ENCODE data around the gene CDH11.

The CDH11 gene

GRCh38 chr16:64926476-64926875, 195.4 kb downstream of the CDH11 start:
- TF ChIP-seq CTCF (IDR thresholded peaks at IDR 0.05) (no peak), ZFX (IDR thresholded peaks at IDR 0.05; ENCODE audit: borderline replicate concordance) (no peak)
- H3K27ac ChIP-seq: no peak overlapping the region

- H3K27ac ChIP-seq: no peak overlapping the region
- TF ChIP-seq CTCF (IDR thresholded peaks at IDR 0.05): no peak
- no peak for TF ChIP-seq ZFX (IDR thresholded peaks at IDR 0.05; ENCODE audit: borderline replicate concordance)
Observed at GRCh38 chr16:64925166-64925565, 196.7 kb downstream of the CDH11 start.

- TF ChIP-seq CTCF (IDR thresholded peaks at IDR 0.05): no peak
- TF ChIP-seq ZFX (IDR thresholded peaks at IDR 0.05; ENCODE audit: borderline replicate concordance): no peak
- no peak overlapping the region for H3K27ac ChIP-seq
Observed at GRCh38 chr16:64924086-64924485, 197.8 kb downstream of the CDH11 start.

- H3K27ac ChIP-seq: no peak overlapping the region
- TF ChIP-seq CTCF (IDR thresholded peaks at IDR 0.05) (no peak), ZFX (IDR thresholded peaks at IDR 0.05; ENCODE audit: borderline replicate concordance) (no peak)
Observed at GRCh38 chr16:64919929-64920607, 201.8 kb downstream of the CDH11 start.

GRCh38 chr16:64919141-64919540, 202.7 kb downstream of the CDH11 start:
- TF ChIP-seq CTCF (IDR thresholded peaks at IDR 0.05): no peak
- TF ChIP-seq ZFX (IDR thresholded peaks at IDR 0.05; ENCODE audit: borderline replicate concordance): no peak
- H3K27ac ChIP-seq: no peak overlapping the region

GRCh38 chr16:64916051-64916450, 205.8 kb downstream of the CDH11 start:
- no peak overlapping the region for H3K27ac ChIP-seq
- TF ChIP-seq CTCF (IDR thresholded peaks at IDR 0.05): no peak
- TF ChIP-seq ZFX (IDR thresholded peaks at IDR 0.05; ENCODE audit: borderline replicate concordance): no peak

GRCh38 chr16:64910356-64910755, 211.5 kb downstream of the CDH11 start:
- H3K27ac ChIP-seq: no peak overlapping the region
- TF ChIP-seq CTCF (IDR thresholded peaks at IDR 0.05) (no peak), ZFX (IDR thresholded peaks at IDR 0.05; ENCODE audit: borderline replicate concordance) (no peak)

Data from 22Rv1 (cell line).